DOHH2 (cell line): ENCODE data around the gene SIK2.

ENCODE experiments used
- H3F3A ChIP-seq: fragments of 200-600 bp; sonication (generic), shearing (Covaris generic); 2 replicates; pipeline ENCODE4 v1.6.0; 2016; ENCODE audit warnings: antibody characterized with exemption, mild to moderate bottlenecking; ENCODE audit not compliant: control insufficient read depth, insufficient read depth
- H3K27ac ChIP-seq: fragments of 200-600 bp; sonication (generic); 2 replicates; pipeline ENCODE4 v1.5.1; 2014; ENCODE audit warnings: low read depth, mild to moderate bottlenecking, low read length, moderate library complexity
- H3K27me3 ChIP-seq: fragments of 200-600 bp; sonication (generic); 2 replicates; pipeline ENCODE4 v1.6.1; 2014; ENCODE audit warnings: mild to moderate bottlenecking, low read length, mixed read lengths; ENCODE audit not compliant: control insufficient read depth
- H3K36me3 ChIP-seq: fragments of 200-600 bp; sonication (generic); 2 replicates; pipeline ENCODE4 v1.6.1; 2014; ENCODE audit warnings: mild to moderate bottlenecking, low read length, moderate library complexity, mixed read lengths; ENCODE audit not compliant: control insufficient read depth
- H3K4me1 ChIP-seq: fragments of 200-600 bp; sonication (generic); 2 replicates; pipeline ENCODE4 v1.6.1; 2014; ENCODE audit warnings: mild to moderate bottlenecking, low read length, mixed read lengths; ENCODE audit not compliant: control insufficient read depth
- H3K4me2 ChIP-seq: fragments of 200-600 bp; sonication (generic); 2 replicates; pipeline ENCODE4 v1.6.0; 2014; ENCODE audit warnings: mild to moderate bottlenecking, low read length, moderate library complexity
- H3K4me3 ChIP-seq: fragments of 200-600 bp; sonication (generic); 2 replicates; pipeline ENCODE4 v1.5.1; 2014; ENCODE audit warnings: mild to moderate bottlenecking, low read length, mixed read lengths
- H3K79me2 ChIP-seq: fragments of 200-600 bp; sonication (generic); 2 replicates; pipeline ENCODE4 v1.6.1; 2014; ENCODE audit warnings: mild to moderate bottlenecking, low read length, mixed read lengths; ENCODE audit not compliant: control insufficient read depth
- H3K9me2 ChIP-seq: fragments of 200-600 bp; sonication (generic); replicated peaks from 2 replicates; pipeline ENCODE4 v1.6.1; 2014; ENCODE audit warnings: mild to moderate bottlenecking, low read length, mixed read lengths; ENCODE audit not compliant: control insufficient read depth
- H3K9me3 ChIP-seq: fragments of 200-600 bp; sonication (generic); 2 replicates; pipeline ENCODE4 v1.6.1; 2014; ENCODE audit warnings: antibody characterized with exemption, low read length, mixed read lengths; ENCODE audit not compliant: control insufficient read depth, insufficient read depth
- H4K20me1 ChIP-seq: fragments of 200-600 bp; sonication (generic); 2 replicates; pipeline ENCODE4 v1.6.0; 2014; ENCODE audit warnings: low read depth, mild to moderate bottlenecking, antibody characterized with exemption, low read length, moderate library complexity; ENCODE audit not compliant: control insufficient read depth, insufficient read depth
- EZH2phosphoT487 ChIP-seq: fragments of 200-600 bp; sonication (generic); IDR thresholded peaks from 2 replicates; pipeline ENCODE4 v1.6.1; 2017; ENCODE audit warnings: borderline replicate concordance, mild to moderate bottlenecking, antibody characterized with exemption, low read length, moderate library complexity, mixed read lengths
- TF ChIP-seq, protein P1 (sequence below): fragments of 200-600 bp; sonication (generic); IDR thresholded peaks from one replicate; pipeline ENCODE4 v1.5.1; 2014; ENCODE audit warnings: antibody characterized with exemption, mild to moderate bottlenecking, low read depth, low read length; ENCODE audit not compliant: poor library complexity, severe bottlenecking

Gene SIK2

GRCh38 chr11:111620518-111620917 is 18.3 kb downstream of the SIK2 start:
- Histone ChIP-seq H3K9me3 (no peaks in the 10 kb centered on the region), H3K27ac (no peak overlapping the region), H3K79me2 (no peaks in the 10 kb centered on the region), H3K36me3 (peaks cover 68% of the 10 kb centered on the region), H3K4me3 (no peak overlapping the region), H3K4me2 (no peak overlapping the region), H3K27me3 (no peaks in the 10 kb centered on the region), H3F3A (0 out of 2 replicates have a peak, but pooled peaks cover 1% of the 10 kb centered on the region), H3K4me1 (no peaks in the 10 kb centered on the region), H4K20me1 (no peaks in the 10 kb centered on the region), H3K9me2 (no peaks in the 10 kb centered on the region)
- TF ChIP-seq EZH2phosphoT487: no peak
- TF ChIP-seq, protein P1, sequence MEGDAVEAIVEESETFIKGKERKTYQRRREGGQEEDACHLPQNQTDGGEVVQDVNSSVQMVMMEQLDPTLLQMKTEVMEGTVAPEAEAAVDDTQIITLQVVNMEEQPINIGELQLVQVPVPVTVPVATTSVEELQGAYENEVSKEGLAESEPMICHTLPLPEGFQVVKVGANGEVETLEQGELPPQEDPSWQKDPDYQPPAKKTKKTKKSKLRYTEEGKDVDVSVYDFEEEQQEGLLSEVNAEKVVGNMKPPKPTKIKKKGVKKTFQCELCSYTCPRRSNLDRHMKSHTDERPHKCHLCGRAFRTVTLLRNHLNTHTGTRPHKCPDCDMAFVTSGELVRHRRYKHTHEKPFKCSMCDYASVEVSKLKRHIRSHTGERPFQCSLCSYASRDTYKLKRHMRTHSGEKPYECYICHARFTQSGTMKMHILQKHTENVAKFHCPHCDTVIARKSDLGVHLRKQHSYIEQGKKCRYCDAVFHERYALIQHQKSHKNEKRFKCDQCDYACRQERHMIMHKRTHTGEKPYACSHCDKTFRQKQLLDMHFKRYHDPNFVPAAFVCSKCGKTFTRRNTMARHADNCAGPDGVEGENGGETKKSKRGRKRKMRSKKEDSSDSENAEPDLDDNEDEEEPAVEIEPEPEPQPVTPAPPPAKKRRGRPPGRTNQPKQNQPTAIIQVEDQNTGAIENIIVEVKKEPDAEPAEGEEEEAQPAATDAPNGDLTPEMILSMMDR: no peak

DNA sequence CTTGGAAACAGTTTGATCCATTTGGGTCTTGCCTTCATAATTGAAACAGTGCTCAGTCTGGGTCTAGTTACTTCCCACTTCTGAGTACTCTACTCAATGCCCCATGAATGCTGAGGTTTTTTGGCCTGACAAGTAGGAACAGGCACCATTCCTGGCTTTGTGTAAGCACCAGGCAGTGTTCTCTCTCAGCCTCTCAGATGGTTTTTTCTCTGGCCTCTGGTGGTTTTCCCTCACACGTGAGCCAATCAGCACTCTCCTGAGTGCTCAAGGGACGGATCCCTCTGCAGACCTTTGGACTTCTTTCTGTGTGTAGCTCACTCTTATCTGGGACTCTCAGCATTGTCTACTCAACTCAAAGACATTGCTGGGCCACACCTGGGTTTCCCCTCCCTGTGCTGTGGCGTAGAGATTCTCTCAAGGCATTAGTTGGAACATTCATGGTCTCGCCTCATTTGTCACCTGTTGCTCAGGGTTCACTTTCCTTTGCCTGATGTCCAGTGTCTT is 21.3 kb downstream of the SIK2 start:
- Histone ChIP-seq H3K4me2 (no peak overlapping the region), H3K4me3 (no peak overlapping the region), H4K20me1 (no peaks in the 10 kb centered on the region), H3K79me2 (no peaks in the 10 kb centered on the region), H3K4me1 (no peaks in the 10 kb centered on the region), H3K27me3 (no peaks in the 10 kb centered on the region), H3K9me3 (no peaks in the 10 kb centered on the region), H3K9me2 (no peaks in the 10 kb centered on the region), H3K27ac (no peak overlapping the region), H3K36me3 (peaks cover 57% of the 10 kb centered on the region), H3F3A (no peaks in the 10 kb centered on the region)
- no peak for TF ChIP-seq EZH2phosphoT487
- TF ChIP-seq, protein P1: no peak

DNA sequence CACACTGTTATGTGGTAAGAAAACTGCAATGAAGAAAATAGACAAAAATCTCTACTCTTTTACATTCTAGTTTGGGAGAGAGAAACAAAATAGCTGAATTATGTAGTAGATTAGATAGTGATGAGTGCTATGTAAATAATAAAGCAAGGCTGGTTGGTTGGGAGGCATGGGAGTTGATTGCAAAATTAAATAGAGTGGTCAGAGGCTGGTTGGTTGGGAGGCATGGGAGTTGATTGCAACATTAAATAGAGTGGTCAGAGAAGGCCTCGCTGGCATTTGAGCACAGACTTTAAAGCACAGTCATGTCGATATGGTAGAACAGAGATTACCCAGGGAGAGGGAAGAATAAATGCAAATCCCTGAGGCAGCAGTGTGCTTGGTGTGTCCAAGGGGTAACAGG is 22.4 kb downstream of the SIK2 start:
- H3K4me1 ChIP-seq: no peaks in the 10 kb centered on the region

More for the DNA sequence above, 22.4 kb downstream of the SIK2 start:
- Histone ChIP-seq H3K79me2 (no peaks in the 10 kb centered on the region), H3K27me3 (no peaks in the 10 kb centered on the region), H3K27ac (no peak overlapping the region), H4K20me1 (no peaks in the 10 kb centered on the region), H3K9me3 (no peaks in the 10 kb centered on the region), H3K4me2 (no peak overlapping the region), H3K4me3 (no peak overlapping the region), H3K36me3 (peaks cover 62% of the 10 kb centered on the region), H3F3A (no peaks in the 10 kb centered on the region), H3K9me2 (no peaks in the 10 kb centered on the region)
- TF ChIP-seq, protein P1: no peak
- no peak for TF ChIP-seq EZH2phosphoT487
